BJ (cell line): ENCODE data around the gene NMS. TPM values are rescaled to one million over a fixed set of nuclear protein-coding genes. Genes with fewer than 3 reads are reported as not detected.

Experiments used
- CTCF ChIA-PET: fragments of 350-600 bp; formaldehyde crosslinking; extraction: SDS; loops from one replicate; lab custom pipeline; 2021; ENCODE audit warnings: antibody characterized with exemption, inconsistent platforms; lab: Yijun Ruan, JAX
- POLR2A ChIA-PET: fragments of 300-600 bp; sonication (Branson Sonifier 250); formaldehyde crosslinking; extraction: SDS; loops from one replicate; lab custom pipeline; 2021; ENCODE audit warnings: antibody characterized with exemption; lab: Charles Lee
- DNase-seq: peaks from one replicate; pipeline ENCODE4 v3.0.0-alpha.2; 2011; ENCODE audit warnings: low read depth
- H3K27me3 ChIP-seq: 2 replicates; pipeline ENCODE4 v1.6.0; 2011; ENCODE audit warnings: low read length; ENCODE audit not compliant: control insufficient read depth, insufficient read depth
- H3K36me3 ChIP-seq: 2 replicates; pipeline ENCODE4 v1.5.1; 2011; ENCODE audit warnings: low read length; ENCODE audit not compliant: control insufficient read depth, insufficient read depth
- H3K4me3 ChIP-seq: 2 replicates; pipeline ENCODE4 v1.5.1; 2011; ENCODE audit warnings: low read depth, mild to moderate bottlenecking, control low read depth, low read length
- polyA plus RNA-seq: library from polyadenylated mRNA; depleted of rRNA; stranded (reverse); fragments of >200 nt; gene quantifications from 2 replicates; pipeline ENCODE4 v1.2.3, GENCODE V29; 2011
- TF ChIP-seq, protein P1 (sequence below): IDR thresholded peaks from 2 replicates; pipeline ENCODE4 v1.5.1; 2011; ENCODE audit warnings: low read depth, mild to moderate bottlenecking, control low read depth, inconsistent platforms, low read length, moderate library complexity; ENCODE audit not compliant: insufficient read depth

Gene NMS
- polyA plus RNA-seq, 1 experiment, result not detected

DNA sequence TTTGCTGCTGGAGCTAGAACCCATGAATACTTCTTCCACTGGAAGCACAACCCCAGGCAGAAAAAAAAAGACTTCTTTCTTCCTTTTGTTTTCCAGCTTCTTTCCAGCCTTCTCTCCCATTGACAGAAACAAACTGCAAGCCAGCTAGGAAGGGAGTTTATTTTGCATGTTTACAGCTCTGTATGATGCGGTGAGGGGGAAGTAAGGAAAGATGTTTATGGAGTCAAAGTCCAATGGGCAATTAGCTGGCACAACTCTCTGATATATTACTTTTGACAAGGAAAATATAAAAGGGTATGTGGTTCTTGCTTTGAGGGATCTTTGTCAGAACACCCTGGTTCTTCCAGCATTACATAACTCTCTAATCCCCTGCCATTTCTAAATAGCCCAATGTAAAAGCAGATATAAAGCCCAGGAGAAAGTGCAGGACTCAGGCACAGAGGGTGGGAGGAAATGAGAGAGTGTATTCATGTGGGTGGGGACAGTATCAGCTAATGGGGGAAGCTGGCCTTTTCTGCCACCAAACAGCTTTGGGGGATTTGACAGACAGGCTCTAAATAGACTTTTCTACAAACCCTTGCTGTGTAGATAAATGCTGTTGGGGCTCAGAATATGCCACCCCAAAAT, 9.3 kb upstream of the NMS start:
- ChIA-PET POLR2A (no interaction called here), CTCF (no interaction called here)
- Histone ChIP-seq H3K36me3 (no peaks in the 10 kb centered on the region), H3K4me3 (no peak overlapping the region), H3K27me3 (no peaks in the 10 kb centered on the region)
- TF ChIP-seq, protein P1, sequence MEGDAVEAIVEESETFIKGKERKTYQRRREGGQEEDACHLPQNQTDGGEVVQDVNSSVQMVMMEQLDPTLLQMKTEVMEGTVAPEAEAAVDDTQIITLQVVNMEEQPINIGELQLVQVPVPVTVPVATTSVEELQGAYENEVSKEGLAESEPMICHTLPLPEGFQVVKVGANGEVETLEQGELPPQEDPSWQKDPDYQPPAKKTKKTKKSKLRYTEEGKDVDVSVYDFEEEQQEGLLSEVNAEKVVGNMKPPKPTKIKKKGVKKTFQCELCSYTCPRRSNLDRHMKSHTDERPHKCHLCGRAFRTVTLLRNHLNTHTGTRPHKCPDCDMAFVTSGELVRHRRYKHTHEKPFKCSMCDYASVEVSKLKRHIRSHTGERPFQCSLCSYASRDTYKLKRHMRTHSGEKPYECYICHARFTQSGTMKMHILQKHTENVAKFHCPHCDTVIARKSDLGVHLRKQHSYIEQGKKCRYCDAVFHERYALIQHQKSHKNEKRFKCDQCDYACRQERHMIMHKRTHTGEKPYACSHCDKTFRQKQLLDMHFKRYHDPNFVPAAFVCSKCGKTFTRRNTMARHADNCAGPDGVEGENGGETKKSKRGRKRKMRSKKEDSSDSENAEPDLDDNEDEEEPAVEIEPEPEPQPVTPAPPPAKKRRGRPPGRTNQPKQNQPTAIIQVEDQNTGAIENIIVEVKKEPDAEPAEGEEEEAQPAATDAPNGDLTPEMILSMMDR, result no peak
- DNase-seq, result no peak

DNA sequence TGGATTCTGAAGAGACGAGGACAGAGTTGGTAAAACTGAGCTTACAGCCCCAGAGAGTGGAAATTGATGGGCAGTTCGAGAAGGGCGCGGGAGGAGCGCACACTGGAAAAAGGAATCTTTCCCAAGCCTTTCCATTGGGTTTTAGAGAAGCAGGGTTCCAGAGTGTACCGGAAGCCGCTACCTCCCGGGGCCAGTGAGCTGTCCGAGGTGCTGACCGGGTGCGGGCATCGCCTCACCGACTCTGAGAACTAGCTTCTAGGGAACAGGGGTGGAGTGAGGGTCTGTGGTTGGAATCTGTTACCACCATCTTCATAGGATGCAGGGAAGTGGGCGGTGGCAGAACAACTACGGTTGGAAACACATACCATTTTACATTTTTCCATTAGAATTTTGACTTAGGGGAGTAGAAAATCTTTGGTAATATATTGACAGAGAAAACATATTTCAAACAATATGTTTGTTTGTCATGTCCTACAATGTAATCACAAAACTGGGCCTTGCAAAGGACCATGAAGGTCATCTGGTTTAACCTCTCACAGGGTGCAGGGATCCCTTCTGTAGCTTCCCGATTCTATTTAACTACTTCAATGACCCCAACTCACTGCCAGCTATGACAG, 724 bp downstream of the NMS start:
- POLR2A ChIA-PET, result no interaction called here
- TF ChIP-seq, protein P1, result no peak
- CTCF ChIA-PET, result no interaction called here
- no peak for DNase-seq
- Histone ChIP-seq H3K4me3 (no peak overlapping the region), H3K36me3 (no peaks in the 10 kb centered on the region), H3K27me3 (peaks cover 1% of the 10 kb centered on the region; the same call in 1 of the 2 replicates)

DNA sequence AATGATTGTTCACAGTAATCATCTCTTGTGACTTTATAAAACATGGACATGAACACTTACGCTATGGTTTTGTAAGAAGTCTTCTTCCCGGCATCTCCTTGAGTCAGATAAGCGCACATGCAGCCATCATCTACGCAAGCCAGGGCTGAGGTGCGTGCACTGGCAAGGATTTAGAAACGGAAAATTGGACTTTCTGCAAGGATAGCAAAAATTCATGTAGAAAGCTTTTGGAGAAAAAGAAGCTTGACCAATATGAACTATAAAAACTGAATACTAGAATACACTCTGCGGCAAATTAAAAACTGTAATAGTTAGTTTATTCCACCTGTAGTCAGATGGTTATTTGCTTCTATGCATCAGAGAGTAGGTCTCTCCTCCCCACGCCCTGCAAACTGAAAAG, 6.3 kb downstream of the NMS start:
- DNase-seq, result no peak
- no peak overlapping the region for H3K4me3 ChIP-seq
- CTCF ChIA-PET, result no interaction called here
- POLR2A ChIA-PET, result no interaction called here
- H3K27me3 ChIP-seq, result 0 out of 2 replicates have a peak, but pooled peaks cover 2% of the 10 kb centered on the region
- TF ChIP-seq, protein P1, result no peak
- no peaks in the 10 kb centered on the region for H3K36me3 ChIP-seq

DNA sequence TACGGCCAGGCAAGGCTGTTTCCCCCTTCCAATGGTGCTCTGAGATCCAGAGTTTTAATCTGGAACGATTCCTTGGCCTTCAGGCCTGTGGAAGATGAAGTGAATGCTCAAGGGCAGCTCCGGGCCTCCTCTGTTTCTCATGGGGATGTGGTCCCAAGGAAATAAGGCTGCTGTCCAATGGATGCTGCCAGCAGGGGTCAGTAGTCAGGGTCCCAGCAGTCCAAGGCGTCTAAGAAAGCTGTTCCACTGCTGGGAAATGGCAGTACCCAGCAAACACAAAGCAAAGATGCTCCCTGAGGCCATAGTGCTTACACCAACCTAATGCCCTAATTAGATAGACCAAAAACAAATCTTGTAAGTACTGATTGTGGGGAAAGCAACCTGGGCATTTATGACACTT, 12.5 kb downstream of the NMS start:
- CTCF ChIA-PET, result interaction anchor here (0.8 kb wide), 1 partner anchor 12 kb away, joined by 3 read pairs; no protein-coding TSS in a partner anchor

DNA sequence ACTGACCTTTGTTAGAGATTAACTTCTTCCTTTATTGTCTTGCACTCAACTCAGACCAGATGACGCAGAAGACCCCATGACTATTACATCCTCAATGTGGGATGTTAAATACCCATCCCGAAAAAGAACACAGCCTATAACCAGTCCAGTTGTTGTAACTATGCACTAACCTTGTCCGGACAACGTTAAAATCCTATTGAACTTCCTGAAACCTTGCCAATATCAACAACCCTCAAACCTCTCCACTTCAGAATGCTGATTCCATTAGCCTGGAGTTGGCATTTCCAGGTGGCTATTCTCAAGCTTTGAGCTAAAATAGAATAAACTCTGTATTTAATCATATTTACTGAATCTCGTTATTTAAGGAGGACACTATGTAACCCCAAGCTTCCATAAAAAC, 13.6 kb downstream of the NMS start:
- ChIA-PET POLR2A (no interaction called here), CTCF (no interaction called here)
- H3K27me3 ChIP-seq, result peaks cover 4% of the 10 kb centered on the region; the same call in 1 of the 2 replicates
- H3K4me3 ChIP-seq, result no peak overlapping the region
- no peak for DNase-seq
- TF ChIP-seq, protein P1, result no peak
- H3K36me3 ChIP-seq, result no peaks in the 10 kb centered on the region

More for the DNA sequence above, 12.5 kb downstream of the NMS start:
- TF ChIP-seq, protein P1, result no peak
- no peaks in the 10 kb centered on the region for H3K36me3 ChIP-seq
- DNase-seq, result no peak
- POLR2A ChIA-PET, result no interaction called here
- peaks cover 4% of the 10 kb centered on the region; the same call in 1 of the 2 replicates for H3K27me3 ChIP-seq
- no peak overlapping the region for H3K4me3 ChIP-seq
